ENCODE data around the gene MPRIP.

Gene MPRIP

DNA sequence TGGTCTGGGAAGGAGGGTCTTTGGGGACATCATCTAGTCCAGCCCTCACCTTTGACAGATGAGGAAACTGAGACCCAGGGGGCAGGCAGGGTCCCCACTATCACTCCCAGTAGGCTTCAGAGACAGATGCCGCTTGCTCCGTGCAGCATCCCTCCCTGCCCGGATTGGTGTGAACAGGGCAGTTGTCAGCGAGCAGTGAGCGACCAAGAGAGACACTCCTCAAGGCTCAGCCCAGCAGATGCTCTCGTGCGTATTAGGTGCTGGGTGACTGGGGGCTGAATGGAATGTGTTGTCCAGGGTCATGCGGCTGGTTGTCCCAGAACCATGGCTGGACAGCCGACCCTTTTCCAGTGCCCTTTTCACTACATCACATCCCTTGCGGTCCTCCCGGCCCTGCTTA, 49.0 kb downstream of the MPRIP start:
- DNase-seq = no peak

- DNase-seq = no peak
Observed at GRCh38 chr17:17091856-17092756, 49.8 kb downstream of the MPRIP start.

GRCh38 chr17:17093764-17094163, 51.5 kb downstream of the MPRIP start:
- no peak for DNase-seq

DNA sequence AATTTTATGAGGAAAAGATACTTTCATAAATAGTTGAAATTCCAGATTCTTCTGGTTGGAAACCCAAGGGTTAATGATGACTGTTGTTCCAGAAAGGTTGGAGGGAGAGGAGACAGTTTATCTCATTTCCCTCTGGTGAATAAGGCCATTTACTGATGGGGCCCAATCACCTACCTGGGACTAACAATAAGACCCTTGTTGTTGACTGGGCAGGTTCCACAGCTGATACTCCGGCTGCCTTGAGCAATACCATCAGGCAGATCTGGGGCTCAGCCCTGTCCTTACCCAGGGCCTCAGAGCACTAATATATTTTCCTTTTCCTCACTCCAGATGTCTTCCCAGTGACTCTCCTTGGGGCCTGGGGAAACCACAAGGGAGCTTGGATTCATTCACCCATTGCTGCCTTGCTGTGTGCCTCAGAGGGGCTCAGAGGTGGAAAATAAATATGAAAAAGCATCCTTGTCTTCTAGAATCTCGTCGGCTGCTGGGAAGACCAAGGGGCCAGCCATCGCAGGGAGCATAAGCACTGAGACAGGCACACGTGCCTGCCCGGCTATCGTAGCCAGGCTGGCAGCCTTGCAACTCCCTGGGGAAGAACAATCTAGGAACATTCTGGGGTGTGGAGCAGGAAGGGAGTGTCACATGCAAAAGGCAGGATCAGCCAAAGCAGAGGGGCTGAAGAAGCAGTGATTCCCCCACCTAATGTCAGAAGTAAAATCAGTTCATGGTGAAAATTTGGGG, 54.4 kb downstream of the MPRIP start:
- DNase-seq = no peak

GRCh38 chr17:17097763-17098345, 55.6 kb downstream of the MPRIP start:
- no peak for DNase-seq

- no peak for DNase-seq
Observed at GRCh38 chr17:17098551-17099179, 56.4 kb downstream of the MPRIP start.

DNA sequence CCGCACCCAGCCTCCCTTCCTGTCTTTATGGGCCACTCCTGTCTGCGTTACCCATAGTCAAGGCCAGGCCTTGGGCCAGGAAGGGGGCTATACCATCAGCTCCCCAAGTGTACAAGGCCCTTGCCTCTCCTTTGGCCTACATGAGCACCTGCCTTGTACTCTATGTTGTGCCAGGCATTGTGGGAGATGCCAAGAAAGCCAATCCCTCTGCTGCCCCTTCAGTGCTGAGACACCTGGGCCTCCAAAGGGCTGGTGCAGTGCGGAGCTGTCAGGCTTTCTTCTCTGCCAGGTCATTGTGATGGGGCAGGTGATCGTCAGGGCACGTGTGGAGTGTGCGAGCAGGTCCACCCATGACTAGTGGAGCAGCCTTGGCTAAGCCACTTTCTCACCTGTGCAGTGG, 59.9 kb downstream of the MPRIP start:
- DNase-seq = no peak

DNA sequence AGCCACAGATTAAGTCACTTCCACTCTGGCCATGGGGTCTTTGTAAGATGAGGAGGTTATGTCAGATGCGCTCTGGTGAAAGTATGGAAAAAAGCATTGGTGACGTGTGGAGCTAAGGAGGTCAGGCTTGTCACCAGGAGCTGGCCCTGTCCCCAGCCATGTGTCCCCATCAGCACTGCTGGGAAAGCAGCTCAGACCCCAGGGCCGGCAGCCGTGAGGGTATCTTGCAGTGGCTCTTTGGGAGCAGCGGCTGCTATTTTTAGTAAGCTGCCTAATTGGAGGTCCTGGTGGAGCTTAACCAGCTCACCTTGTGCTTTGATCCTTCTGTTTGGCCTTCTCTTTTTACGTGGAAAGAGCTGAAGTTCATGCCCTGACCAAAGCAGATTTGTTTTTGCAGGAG, 60.9 kb downstream of the MPRIP start:
- no peak for DNase-seq

GRCh38 chr17:17104036-17104435, 61.8 kb downstream of the MPRIP start:
- DNase-seq = no peak

- no peak for DNase-seq
Observed at GRCh38 chr17:17104494-17104893, 62.2 kb downstream of the MPRIP start.

- no peak for DNase-seq
Observed at GRCh38 chr17:17105976-17106375, 63.7 kb downstream of the MPRIP start.

- no peak for DNase-seq
Observed at GRCh38 chr17:17106756-17107155, 64.5 kb downstream of the MPRIP start.

DNA sequence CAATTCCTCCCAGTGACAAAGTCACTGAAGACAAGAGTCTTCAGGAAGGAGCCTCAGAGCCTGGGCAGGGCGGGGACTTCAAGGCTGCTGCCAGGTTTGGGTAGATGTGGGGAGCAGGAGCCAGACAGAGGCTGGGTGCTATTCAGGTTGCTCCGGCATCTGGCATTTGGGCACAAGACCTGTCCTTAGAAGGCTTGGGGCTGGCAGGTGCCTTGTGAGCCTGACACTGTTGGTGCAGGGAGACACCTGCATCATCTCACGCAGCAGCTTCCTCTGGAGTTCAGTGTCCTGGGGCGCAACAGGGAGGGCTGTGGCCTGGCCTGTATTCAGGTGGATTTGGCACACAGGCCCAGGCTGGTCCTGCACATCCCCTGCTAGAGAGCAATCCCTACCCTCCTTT, 65.0 kb downstream of the MPRIP start:
- DNase-seq = no peak

GRCh38 chr17:17107891-17108431, 65.7 kb downstream of the MPRIP start:
- DNase-seq = no peak

GRCh38 chr17:17108451-17109049, 66.3 kb downstream of the MPRIP start:
- DNase-seq = no peak

GRCh38 chr17:17109256-17109655, 67.0 kb downstream of the MPRIP start:
- no peak for DNase-seq

GRCh38 chr17:17109907-17110306, 67.7 kb downstream of the MPRIP start:
- no peak for DNase-seq

DNA sequence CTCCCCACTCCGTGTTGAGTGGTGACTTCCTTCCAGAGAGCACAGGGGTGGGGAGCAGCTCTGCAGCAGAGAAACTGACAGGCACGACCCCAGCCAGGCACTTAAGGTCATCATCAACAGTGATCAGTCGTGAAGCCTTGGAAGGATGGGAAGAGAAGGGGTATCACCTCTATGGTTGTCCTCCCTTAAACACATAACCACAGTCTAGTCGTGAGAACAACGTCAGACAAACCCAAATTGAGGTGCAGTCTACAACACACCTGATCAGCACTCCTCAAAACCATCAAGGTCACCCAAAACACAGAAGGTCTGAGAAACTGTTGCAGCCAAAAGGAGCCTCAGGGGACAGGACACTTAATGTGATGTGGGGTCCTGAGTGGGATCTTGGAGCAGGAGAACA, 68.3 kb downstream of the MPRIP start:
- DNase-seq = no peak

- no peak for DNase-seq
Observed at GRCh38 chr17:17111401-17112393, 69.4 kb downstream of the MPRIP start.

DNA sequence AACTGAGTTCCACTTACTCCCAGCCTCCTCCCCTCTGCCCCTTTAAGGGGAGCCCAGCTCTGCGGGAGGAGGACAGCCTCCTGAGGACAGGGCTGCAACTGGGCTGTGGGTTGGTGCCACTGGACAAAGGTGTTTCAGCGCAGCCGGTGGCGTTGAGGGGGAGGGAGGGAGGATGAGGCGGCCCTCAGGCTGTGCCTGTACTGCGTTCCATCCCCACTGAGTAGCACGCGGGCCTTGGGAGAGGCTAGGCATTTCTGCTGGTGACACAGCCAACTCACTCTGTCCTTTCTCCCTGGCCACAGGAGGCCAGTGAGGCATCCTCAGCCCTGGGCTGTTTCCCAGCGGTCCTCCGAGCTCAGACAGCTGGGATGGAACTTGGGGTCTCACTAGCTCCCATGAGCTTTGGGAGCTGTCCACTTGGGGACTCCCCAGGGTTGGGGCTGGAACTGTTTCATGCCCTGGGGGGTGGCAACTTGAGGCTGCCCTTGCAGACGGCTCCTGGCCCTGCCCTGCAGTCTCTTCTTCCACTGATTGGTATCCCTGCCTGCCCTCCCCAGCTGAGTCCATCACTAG, 70.5 kb downstream of the MPRIP start:
- no peak for DNase-seq

Measured in NCI-H1105 (cell line).